Neutrophil (primary cell): ENCODE measurements around the gene SMYD3.
"Not testable (repeated sequence)": the region's sequence is repeated elsewhere in the genome, so short reads cannot be mapped to it uniquely, and the experiment has no call there.

Source experiments
- H3K27ac ChIP-seq: fragments of 200-600 bp; sonication (generic); 2 replicates; pipeline ENCODE4 v1.5.1; 2016; ENCODE audit warnings: mild to moderate bottlenecking, moderate library complexity
- H3K27me3 ChIP-seq: fragments of 200-600 bp; sonication (generic); 2 replicates; pipeline ENCODE4 v1.6.0; 2016; ENCODE audit warnings: mild to moderate bottlenecking
- H3K36me3 ChIP-seq: fragments of 200-600 bp; sonication (generic); 2 replicates; pipeline ENCODE4 v1.5.1; 2017
- H3K4me1 ChIP-seq, 2 experiments: fragments of 200-600 bp in 1 of 2; sonication (generic) in 1 of 2; 1 replicate in 1 of 2; 2 replicates in 1 of 2; pipeline versions ENCODE4 v1.5.1 to v1.6.1; 2013 to 2016; ENCODE audit warnings: low read depth in 1 of 2, low read length in 1 of 2, mild to moderate bottlenecking in 1 of 2, moderate library complexity in 1 of 2; ENCODE audit not compliant: control insufficient read depth in 1 of 2, insufficient read depth in 1 of 2
- H3K4me3 ChIP-seq, 2 experiments: fragments of 200-600 bp in 1 of 2; sonication (generic) in 1 of 2; 1 replicate in 1 of 2; 2 replicates in 1 of 2; pipeline ENCODE4 v1.5.1; 2013 to 2016; ENCODE audit warnings: low read depth in 1 of 2, low read length in 1 of 2, mild to moderate bottlenecking in 1 of 2, moderate library complexity in 1 of 2
- H3K9me3 ChIP-seq: fragments of 200-600 bp; sonication (generic); 2 replicates; pipeline ENCODE4 v1.5.1; 2016
- TF ChIP-seq, protein P1 (sequence below): fragments of 200-600 bp; sonication (generic); IDR thresholded peaks from 2 replicates; pipeline ENCODE4 v1.5.1; 2016; ENCODE audit warnings: antibody characterized with exemption

Gene SMYD3

DNA sequence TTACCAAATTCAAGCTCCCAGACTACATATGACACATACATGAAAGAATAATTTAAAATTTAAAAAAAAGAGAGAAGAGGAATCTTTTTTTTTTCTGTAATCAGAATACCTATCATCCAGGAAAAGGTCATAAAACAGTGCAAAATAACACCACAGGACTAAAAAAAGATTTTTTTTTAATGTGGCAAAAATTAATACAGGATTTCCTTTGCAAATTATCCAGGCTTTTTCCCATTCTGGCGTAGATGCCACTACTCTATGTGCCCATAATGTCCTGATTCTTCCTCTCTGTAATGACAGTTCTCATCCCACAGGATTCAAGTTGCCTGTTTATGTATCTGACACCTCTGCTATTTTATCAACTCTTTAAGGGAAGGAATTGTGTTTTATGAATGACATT is 429.6 kb downstream of the SMYD3 start:
- Histone ChIP-seq H3K9me3 (no peaks in the 10 kb centered on the region), H3K4me3 (no peak overlapping the region), H3K27me3 (no peaks in the 10 kb centered on the region), H3K36me3 (no peaks in the 10 kb centered on the region), H3K4me1 (no peaks in the 10 kb centered on the region), H3K27ac (no peak overlapping the region)
- TF ChIP-seq, protein P1, sequence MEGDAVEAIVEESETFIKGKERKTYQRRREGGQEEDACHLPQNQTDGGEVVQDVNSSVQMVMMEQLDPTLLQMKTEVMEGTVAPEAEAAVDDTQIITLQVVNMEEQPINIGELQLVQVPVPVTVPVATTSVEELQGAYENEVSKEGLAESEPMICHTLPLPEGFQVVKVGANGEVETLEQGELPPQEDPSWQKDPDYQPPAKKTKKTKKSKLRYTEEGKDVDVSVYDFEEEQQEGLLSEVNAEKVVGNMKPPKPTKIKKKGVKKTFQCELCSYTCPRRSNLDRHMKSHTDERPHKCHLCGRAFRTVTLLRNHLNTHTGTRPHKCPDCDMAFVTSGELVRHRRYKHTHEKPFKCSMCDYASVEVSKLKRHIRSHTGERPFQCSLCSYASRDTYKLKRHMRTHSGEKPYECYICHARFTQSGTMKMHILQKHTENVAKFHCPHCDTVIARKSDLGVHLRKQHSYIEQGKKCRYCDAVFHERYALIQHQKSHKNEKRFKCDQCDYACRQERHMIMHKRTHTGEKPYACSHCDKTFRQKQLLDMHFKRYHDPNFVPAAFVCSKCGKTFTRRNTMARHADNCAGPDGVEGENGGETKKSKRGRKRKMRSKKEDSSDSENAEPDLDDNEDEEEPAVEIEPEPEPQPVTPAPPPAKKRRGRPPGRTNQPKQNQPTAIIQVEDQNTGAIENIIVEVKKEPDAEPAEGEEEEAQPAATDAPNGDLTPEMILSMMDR = no peak

GRCh38 chr1:246074421-246074820 is 432.7 kb downstream of the SMYD3 start:
- TF ChIP-seq, protein P1 = no peak
- H3K27me3 ChIP-seq = no peaks in the 10 kb centered on the region
- no peaks in the 10 kb centered on the region for H3K9me3 ChIP-seq
- no peaks in the 10 kb centered on the region for H3K36me3 ChIP-seq
- no peaks in the 10 kb centered on the region for H3K4me1 ChIP-seq
- no peak overlapping the region for H3K27ac ChIP-seq
- H3K4me3 ChIP-seq = no peak overlapping the region

- Histone ChIP-seq H3K36me3 (no peaks in the 10 kb centered on the region), H3K27ac (no peak overlapping the region), H3K9me3 (no peaks in the 10 kb centered on the region), H3K4me1 (peaks cover 0 to 4% of the 10 kb centered on the region in 2 experiments), H3K27me3 (peaks cover 4% of the 10 kb centered on the region), H3K4me3 (no peak overlapping the region)
- TF ChIP-seq, protein P1 = no peak
Observed at GRCh38 chr1:246072456-246072955, 434.6 kb downstream of the SMYD3 start.

DNA sequence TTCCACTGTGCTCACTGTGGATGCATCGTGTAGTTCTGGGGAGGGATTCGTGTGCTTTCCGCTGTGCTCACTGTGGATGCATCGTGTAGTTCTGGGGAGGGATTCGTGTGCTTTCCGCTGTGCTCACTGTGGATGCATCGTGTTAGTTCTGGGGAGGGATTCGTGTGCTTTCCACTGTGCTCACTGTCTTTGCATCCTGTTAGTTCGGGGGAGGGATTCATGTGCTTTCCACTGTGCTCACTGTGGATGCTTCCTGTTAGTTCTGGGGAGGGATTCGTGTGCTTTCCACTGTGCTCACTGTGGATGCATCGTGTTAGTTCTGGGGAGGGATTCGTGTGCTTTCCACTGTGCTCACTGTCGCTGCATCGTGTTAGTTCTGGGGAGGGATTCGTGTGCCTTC is 435.1 kb downstream of the SMYD3 start:
- H3K27me3 ChIP-seq, H3K4me1 ChIP-seq, H3K27ac ChIP-seq, H3K36me3 ChIP-seq, H3K4me3 ChIP-seq, H3K9me3 ChIP-seq: not testable (repeated sequence)

DNA sequence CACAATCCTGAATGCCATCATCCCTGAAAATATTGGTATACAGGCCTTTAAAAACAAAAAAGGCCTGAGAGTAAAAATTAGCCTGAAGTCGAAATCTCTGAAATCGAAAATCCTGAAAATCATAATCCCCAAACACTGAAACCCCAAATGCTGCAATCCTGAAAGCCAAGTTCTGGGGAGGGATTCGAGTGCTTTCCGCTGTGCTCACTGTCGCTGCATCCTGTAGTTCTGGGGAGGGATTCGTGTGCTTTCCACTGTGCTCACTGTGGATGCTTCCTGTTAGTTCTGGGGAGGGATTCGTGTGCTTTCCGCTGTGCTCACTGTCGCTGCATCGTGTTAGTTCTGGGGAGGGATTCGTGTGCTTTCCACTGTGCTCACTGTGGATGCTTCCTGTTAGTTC is 435.5 kb downstream of the SMYD3 start:
- H3K4me3 ChIP-seq, H3K27me3 ChIP-seq, H3K27ac ChIP-seq, H3K4me1 ChIP-seq, H3K9me3 ChIP-seq, H3K36me3 ChIP-seq: not testable (repeated sequence)

GRCh38 chr1:246069581-246069980 is 437.5 kb downstream of the SMYD3 start:
- no peaks in the 10 kb centered on the region for H3K36me3 ChIP-seq
- no peak overlapping the region for H3K4me3 ChIP-seq
- no peaks in the 10 kb centered on the region for H3K9me3 ChIP-seq
- peaks cover 0 to 6% of the 10 kb centered on the region in 2 experiments for H3K4me1 ChIP-seq
- TF ChIP-seq, protein P1 = no peak
- H3K27ac ChIP-seq = no peak overlapping the region
- peaks cover 6% of the 10 kb centered on the region for H3K27me3 ChIP-seq
